Hepatocyte (in vitro differentiated cells): ENCODE data around the gene CDC23.

Source experiments
- EZH2 ChIP-seq: fragments of 200-600 bp; sonication (generic); IDR thresholded peaks from 2 replicates; pipeline ENCODE4 v1.6.1; 2016; ENCODE audit warnings: antibody characterized with exemption, mild to moderate bottlenecking, borderline replicate concordance
- EZH2phosphoT487 ChIP-seq: fragments of 200-600 bp; sonication (generic); IDR thresholded peaks from one replicate; pipeline ENCODE4 v1.6.1; 2018; ENCODE audit warnings: antibody characterized with exemption, mild to moderate bottlenecking, low read depth, moderate library complexity; ENCODE audit not compliant: unreplicated experiment, severe bottlenecking
- TF ChIP-seq, protein P1 (sequence below): fragments of 200-600 bp; sonication (generic); IDR thresholded peaks from 2 replicates; pipeline ENCODE4 v1.5.1; 2016; ENCODE audit warnings: antibody characterized with exemption, mild to moderate bottlenecking; ENCODE audit not compliant: poor library complexity

DNA sequence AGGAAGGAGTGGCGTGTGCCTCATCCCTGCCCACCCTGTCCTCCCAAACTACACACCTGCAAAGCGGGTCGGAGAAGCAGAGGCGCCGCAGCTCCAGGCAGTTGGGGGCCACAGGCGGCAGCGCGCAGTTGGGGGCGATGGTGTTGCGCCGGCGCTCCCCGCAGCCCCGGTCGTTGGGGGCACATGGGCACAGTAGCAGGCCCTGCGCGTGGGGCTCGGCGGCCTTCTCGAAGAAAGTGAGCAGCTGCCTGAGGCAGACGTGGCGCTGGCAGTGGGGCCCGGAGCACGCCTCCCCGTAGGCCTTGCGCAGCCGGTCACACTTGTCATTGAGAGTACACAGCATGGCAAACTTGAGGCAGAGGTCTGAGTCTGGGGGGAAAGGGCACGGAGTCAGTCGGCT is 44.5 kb upstream of the CDC23 start:
- TF ChIP-seq, protein P1, sequence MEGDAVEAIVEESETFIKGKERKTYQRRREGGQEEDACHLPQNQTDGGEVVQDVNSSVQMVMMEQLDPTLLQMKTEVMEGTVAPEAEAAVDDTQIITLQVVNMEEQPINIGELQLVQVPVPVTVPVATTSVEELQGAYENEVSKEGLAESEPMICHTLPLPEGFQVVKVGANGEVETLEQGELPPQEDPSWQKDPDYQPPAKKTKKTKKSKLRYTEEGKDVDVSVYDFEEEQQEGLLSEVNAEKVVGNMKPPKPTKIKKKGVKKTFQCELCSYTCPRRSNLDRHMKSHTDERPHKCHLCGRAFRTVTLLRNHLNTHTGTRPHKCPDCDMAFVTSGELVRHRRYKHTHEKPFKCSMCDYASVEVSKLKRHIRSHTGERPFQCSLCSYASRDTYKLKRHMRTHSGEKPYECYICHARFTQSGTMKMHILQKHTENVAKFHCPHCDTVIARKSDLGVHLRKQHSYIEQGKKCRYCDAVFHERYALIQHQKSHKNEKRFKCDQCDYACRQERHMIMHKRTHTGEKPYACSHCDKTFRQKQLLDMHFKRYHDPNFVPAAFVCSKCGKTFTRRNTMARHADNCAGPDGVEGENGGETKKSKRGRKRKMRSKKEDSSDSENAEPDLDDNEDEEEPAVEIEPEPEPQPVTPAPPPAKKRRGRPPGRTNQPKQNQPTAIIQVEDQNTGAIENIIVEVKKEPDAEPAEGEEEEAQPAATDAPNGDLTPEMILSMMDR, result no peak
- TF ChIP-seq EZH2 (no peak), EZH2phosphoT487 (no peak)
